Sigmoid colon (tissue), 7 donors: ENCODE measurements around the gene KCNJ6. TPM values are rescaled to one million over a fixed set of nuclear protein-coding genes. Genes with fewer than 3 reads are reported as not detected.

Experiments used
- DNase-seq: peaks from one replicate; pipeline ENCODE4 v3.0.0-alpha.2; 2019
- H3K27ac ChIP-seq, 4 donors: fragments of 200-600 bp; sonication (generic); one replicate each; pipeline ENCODE4 v1.5.1; 2016 to 2019; ENCODE audit warnings: mild to moderate bottlenecking in 1 of 4
- H3K27me3 ChIP-seq, 3 donors: fragments of 200-600 bp; sonication (generic); one replicate each; pipeline ENCODE4 v1.5.1; 2019; ENCODE audit warnings: mild to moderate bottlenecking in 1 of 3
- H3K36me3 ChIP-seq, 4 donors: fragments of 200-600 bp; sonication (generic); one replicate each; pipeline ENCODE4 v1.5.1; 2016 to 2019
- H3K4me1 ChIP-seq, 4 donors: fragments of 200-600 bp; sonication (generic); one replicate each; pipeline ENCODE4 v1.5.1; 2017 to 2019
- H3K4me3 ChIP-seq, 4 donors: fragments of 200-600 bp; sonication (generic); one replicate each; pipeline ENCODE4 v1.5.1; 2017 to 2019; ENCODE audit warnings: mild to moderate bottlenecking in 2 of 4, moderate library complexity in 1 of 4
- H3K9me3 ChIP-seq, 4 donors: fragments of 200-600 bp in 3 of 4; sonication (generic) in 3 of 4; one replicate each; pipeline versions ENCODE4 v1.5.1 to v1.6.1; 2013 to 2019
- EP300 ChIP-seq, 4 donors: sonication (generic); formaldehyde crosslinking; IDR thresholded peaks; one replicate each; pipeline ENCODE4 v1.6.1; 2017; ENCODE audit warnings: antibody characterized with exemption in 4 of 4
- POLR2A ChIP-seq, 2 donors: fragments of 450-650 bp; IDR thresholded peaks; one replicate each; pipeline ENCODE4 v1.6.1; 2016; ENCODE audit warnings: antibody characterized with exemption in 2 of 2, mild to moderate bottlenecking in 2 of 2, moderate library complexity in 2 of 2
- POLR2AphosphoS5 ChIP-seq, 4 donors: sonication (generic); formaldehyde crosslinking; IDR thresholded peaks; one replicate each; pipeline ENCODE4 v1.6.1; 2017; ENCODE audit warnings: antibody characterized with exemption in 4 of 4
- WGBS, 2 donors: extraction: QIAGEN DNeasy Blood & Tissue Kit; methylation state at CpG; one replicate each; pipeline ENCODE4 v1.1.7; 2013; 5-methylcytosine and 5-hydroxymethylcytosine counted together
- intact Hi-C: fragments of 100-400 bp; cut with DNase I; formaldehyde crosslinking; loops from one replicate; pipeline ENCODE4 v1.15.1; 2023
- polyA plus RNA-seq, 3 donors: library from polyadenylated mRNA; stranded (reverse); fragments of 200-250 nt; gene quantifications; one replicate each; pipeline ENCODE4 v1.2.3, GENCODE V29; 2013
- total RNA-seq, 4 donors: library from RNA; depleted of rRNA; stranded (reverse); fragments of >200 nt; gene quantifications; one replicate each; pipeline ENCODE4 v1.1.0, GENCODE V29; 2016
- TF ChIP-seq, protein P1 (sequence below), 4 experiments: fragments of 450-650 bp in 3 of 4; fragments of 200-600 bp in 1 of 4; IDR thresholded peaks; one replicate each; pipeline ENCODE4 v1.5.1; 2016 to 2019; ENCODE audit warnings: antibody characterized with exemption in 4 of 4, mild to moderate bottlenecking in 3 of 4, moderate library complexity in 2 of 4
- donor health status: healthy with polysubstance abuse.
- donor health status: Bipolar disorder and iron deficiency.
- donor health status: healthy.

The KCNJ6 gene
- total and polyA plus RNA-seq, 7 donors: under 0.01 to 0.04 (median under 0.01) TPM; not detected in 2

DNA sequence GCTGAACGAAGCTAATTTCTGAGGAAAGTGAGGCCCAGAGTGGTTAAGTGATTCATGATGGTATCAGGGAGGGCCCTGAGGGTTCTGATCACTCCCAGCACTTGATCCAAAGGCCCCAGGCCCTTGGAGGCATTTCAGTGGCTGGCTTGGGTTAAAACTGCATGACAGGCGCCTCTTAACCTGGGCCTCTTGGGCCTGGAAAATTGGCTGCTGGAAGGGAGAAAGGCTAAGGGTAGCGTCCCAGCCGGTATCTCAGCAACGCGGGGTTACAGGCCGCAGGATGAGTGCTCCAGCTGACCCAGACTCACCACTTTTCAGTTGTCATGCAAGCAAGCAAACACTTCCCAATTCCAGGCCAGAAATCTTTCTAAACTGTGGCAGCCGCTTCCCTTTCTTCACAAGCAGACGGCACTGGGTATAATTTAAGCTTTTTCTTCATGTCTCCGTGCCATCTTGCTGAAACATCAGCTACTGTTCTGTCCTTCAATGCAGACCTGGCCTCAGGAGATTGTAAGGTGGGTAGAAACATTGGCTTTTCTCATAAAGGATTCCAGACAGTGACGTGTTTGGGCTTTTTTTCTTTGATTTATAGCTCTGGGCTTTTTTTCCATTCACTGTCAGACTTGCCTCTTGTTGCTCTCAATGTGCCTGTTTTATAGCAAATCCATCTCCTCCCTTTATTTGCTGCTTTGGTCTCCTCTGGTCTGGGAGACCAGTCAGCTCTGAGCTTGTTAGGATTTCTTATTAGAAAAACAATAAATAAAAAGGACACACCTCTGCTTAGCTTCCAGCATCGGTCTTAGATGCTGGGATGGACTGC is 229.1 kb downstream of the KCNJ6 start:
- Histone ChIP-seq H3K27ac (no peak overlapping the region), H3K27me3 (no peaks in the 10 kb centered on the region), H3K36me3 (no peaks in the 10 kb centered on the region), H3K4me3 (no peak overlapping the region), H3K4me1 (peaks cover 0 to 11% (median 3%) of the 10 kb centered on the region in 4 donors), H3K9me3 (no peaks in the 10 kb centered on the region)
- WGBS, 2 donors: 56 to 72% methylated on average over 12 of the region's 12 CpGs
- no peak for TF ChIP-seq POLR2A (IDR thresholded peaks at IDR 0.05)
- no peak for TF ChIP-seq POLR2AphosphoS5 (IDR thresholded peaks at IDR 0.05)
- intact Hi-C loops: no loop called here
- DNase-seq: no peak

DNA sequence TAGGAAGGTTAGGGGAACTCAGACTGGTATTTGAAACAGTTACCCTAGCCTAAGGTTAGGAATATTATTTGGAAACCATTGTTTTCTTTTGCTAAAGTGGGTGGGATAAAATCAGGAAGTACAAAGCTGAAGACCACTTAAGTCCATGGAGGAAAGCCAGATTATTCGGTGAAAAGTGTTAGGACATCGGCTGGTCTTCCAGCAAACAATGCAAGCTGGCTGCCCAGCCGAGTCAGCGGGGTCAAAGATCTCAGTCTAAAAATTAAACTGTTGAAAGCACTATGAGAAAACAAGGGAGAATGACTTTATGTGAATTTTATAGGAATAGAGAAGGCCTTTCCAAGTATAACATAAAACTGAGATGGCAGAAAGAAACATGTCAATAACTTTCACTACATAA is 231.7 kb downstream of the KCNJ6 start:
- no peak overlapping the region for H3K4me3 ChIP-seq
- WGBS, 2 donors: 58 to 68% methylated on average over 4 of the region's 4 CpGs

DNA sequence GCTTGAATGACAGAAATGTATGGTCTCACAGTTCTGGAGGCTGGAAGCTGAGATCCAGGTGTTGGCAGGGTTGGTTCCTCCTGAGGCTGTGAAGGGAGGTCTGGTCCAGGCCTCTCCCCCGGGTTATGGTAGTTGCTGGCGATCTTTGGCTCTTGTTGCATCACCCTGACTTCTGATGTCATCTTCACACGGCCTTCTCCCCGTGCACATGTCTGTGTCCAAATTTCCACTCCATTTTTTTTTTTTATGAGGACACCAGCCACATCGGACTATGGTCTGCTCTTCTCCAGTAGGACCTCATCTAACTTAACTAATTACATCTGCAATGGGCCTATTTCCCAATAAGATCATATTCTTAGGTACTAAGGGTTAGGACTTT is 232.2 kb downstream of the KCNJ6 start:
- no peaks in the 10 kb centered on the region for H3K9me3 ChIP-seq
- no peaks in the 10 kb centered on the region for H3K36me3 ChIP-seq
- no peaks in the 10 kb centered on the region for H3K27me3 ChIP-seq
- H3K4me3 ChIP-seq: no peak overlapping the region
- DNase-seq: no peak
- H3K4me1 ChIP-seq: peaks cover 0 to 11% (median 3%) of the 10 kb centered on the region in 4 donors
- intact Hi-C loops: no loop called here
- TF ChIP-seq EP300 (IDR thresholded peaks at IDR 0.05) (no peak), POLR2A (IDR thresholded peaks at IDR 0.05) (no peak), POLR2AphosphoS5 (IDR thresholded peaks at IDR 0.05) (no peak)
- TF ChIP-seq, protein P1, sequence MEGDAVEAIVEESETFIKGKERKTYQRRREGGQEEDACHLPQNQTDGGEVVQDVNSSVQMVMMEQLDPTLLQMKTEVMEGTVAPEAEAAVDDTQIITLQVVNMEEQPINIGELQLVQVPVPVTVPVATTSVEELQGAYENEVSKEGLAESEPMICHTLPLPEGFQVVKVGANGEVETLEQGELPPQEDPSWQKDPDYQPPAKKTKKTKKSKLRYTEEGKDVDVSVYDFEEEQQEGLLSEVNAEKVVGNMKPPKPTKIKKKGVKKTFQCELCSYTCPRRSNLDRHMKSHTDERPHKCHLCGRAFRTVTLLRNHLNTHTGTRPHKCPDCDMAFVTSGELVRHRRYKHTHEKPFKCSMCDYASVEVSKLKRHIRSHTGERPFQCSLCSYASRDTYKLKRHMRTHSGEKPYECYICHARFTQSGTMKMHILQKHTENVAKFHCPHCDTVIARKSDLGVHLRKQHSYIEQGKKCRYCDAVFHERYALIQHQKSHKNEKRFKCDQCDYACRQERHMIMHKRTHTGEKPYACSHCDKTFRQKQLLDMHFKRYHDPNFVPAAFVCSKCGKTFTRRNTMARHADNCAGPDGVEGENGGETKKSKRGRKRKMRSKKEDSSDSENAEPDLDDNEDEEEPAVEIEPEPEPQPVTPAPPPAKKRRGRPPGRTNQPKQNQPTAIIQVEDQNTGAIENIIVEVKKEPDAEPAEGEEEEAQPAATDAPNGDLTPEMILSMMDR (IDR thresholded peaks at IDR 0.05): no peak
- WGBS, 2 donors: 79 to 88% methylated on average over 5 of the region's 5 CpGs
- H3K27ac ChIP-seq: no peak overlapping the region

More for the DNA sequence above, 231.7 kb downstream of the KCNJ6 start:
- Histone ChIP-seq H3K9me3 (no peaks in the 10 kb centered on the region), H3K4me1 (peaks cover 0 to 11% (median 3%) of the 10 kb centered on the region in 4 donors), H3K36me3 (no peaks in the 10 kb centered on the region), H3K27ac (no peak overlapping the region), H3K27me3 (no peaks in the 10 kb centered on the region)
- intact Hi-C loops: no loop called here
- TF ChIP-seq, protein P1 (IDR thresholded peaks at IDR 0.05): no peak
- no peak for DNase-seq

DNA sequence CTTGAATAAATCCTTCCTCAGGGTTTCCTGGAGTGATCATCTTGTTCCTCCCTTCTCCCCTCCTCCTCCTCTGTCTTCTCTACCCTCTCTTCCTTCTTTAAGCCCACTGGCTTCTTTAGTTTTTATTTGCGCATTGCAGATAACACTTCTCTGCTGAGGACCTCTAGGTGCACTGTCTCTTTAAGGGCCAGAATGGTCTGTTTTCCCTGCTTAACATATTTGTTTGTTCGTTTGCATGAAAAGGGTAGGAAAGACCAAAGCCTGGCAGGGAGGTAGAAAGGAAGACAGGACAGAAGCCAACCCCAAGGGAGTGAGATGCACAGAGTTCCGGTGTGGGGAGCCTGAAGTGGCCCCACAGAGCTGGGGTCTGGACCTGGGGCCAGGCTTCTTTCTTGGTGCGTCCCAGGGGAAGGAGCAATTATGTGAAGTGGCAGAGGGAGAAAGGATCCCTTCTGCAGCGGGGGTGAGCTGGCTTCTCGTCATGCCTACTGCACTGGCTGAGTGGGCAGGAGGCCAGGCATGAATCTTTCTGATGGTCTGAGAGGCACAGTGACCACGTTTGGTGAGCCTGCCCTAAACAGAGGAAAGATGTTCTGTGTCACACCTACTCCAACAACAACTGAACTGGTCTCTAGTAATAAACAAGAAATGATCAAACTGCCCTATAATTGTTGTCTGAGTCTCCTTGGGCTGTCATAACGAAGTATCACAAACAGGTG is 232.7 kb downstream of the KCNJ6 start:
- no peaks in the 10 kb centered on the region for H3K27me3 ChIP-seq
- no peaks in the 10 kb centered on the region for H3K9me3 ChIP-seq

DNA sequence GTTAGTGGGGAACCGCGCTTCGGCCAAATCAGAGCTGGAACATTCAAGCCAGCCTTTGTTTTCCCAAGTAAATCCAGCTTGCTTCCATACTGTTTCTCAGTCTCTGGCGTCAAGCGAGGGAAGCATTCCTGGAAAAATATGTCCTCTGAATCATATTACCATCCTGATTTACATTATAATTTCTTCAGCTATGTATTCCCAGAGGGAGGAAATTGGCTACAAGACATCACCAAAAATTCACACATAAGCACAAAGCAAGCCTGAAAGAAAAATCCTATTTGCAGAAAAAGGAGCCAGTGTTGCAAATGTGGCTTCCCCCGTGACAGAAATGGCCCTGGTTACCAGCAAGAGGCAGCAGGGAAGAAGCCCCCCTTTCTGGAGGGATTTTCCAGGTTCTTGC is 233.3 kb downstream of the KCNJ6 start:
- Histone ChIP-seq H3K27me3 (no peaks in the 10 kb centered on the region), H3K27ac (no peak overlapping the region), H3K9me3 (no peaks in the 10 kb centered on the region), H3K36me3 (no peaks in the 10 kb centered on the region), H3K4me1 (peaks cover 0 to 11% (median 3%) of the 10 kb centered on the region in 4 donors), H3K4me3 (no peak overlapping the region)
- intact Hi-C loops: no loop called here
- no peak for DNase-seq
- 75 to 78% methylated on average over 6 of the region's 6 CpGs for WGBS, 2 donors
- TF ChIP-seq EP300 (IDR thresholded peaks at IDR 0.05): no peak
- TF ChIP-seq, protein P1 (IDR thresholded peaks at IDR 0.05): no peak
- TF ChIP-seq POLR2AphosphoS5 (IDR thresholded peaks at IDR 0.05): no peak
- no peak for TF ChIP-seq POLR2A (IDR thresholded peaks at IDR 0.05)

More for the DNA sequence above, 232.7 kb downstream of the KCNJ6 start:
- 49 to 55% methylated on average over 8 of the region's 8 CpGs for WGBS, 2 donors
- H3K36me3 ChIP-seq: no peaks in the 10 kb centered on the region
- H3K4me3 ChIP-seq: no peak overlapping the region
- DNase-seq: no peak
- H3K4me1 ChIP-seq: peaks cover 0 to 11% (median 3%) of the 10 kb centered on the region in 4 donors
- TF ChIP-seq POLR2A (IDR thresholded peaks at IDR 0.05) (no peak), EP300 (IDR thresholded peaks at IDR 0.05) (no peak), POLR2AphosphoS5 (IDR thresholded peaks at IDR 0.05) (no peak)
- TF ChIP-seq, protein P1 (IDR thresholded peaks at IDR 0.05): no peak
- intact Hi-C loops: no loop called here
- no peak overlapping the region for H3K27ac ChIP-seq
